T-helper 1 cell treated with Interleukin-12 subunit alpha and Interleukin-12 subunit beta and Interleukin-4 antibody, amounts not matched to agents 30 ng/mL and 1 ng/mL, for 36 hours (primary cell): Measurements from ENCODE around the gene MYO3B. TPM values are rescaled to one million over a fixed set of nuclear protein-coding genes. Genes with fewer than 3 reads are reported as not detected.
"Not testable (repeated sequence)": the region's sequence is repeated elsewhere in the genome, so short reads cannot be mapped to it uniquely, and the experiment has no call there.

Experiments
- intact Hi-C: fragments of 100-400 bp; cut with micrococcal nuclease; formaldehyde crosslinking; loops from one replicate; pipeline ENCODE4 v1.15.1; 2024
- total RNA-seq: library from RNA; stranded (reverse); gene quantifications from 2 replicates; pipeline ENCODE4 v1.2.3, GENCODE V29; 2022

Gene MYO3B
- total RNA-seq, 1 donor from 2014 or later: 0.78 TPM

DNA sequence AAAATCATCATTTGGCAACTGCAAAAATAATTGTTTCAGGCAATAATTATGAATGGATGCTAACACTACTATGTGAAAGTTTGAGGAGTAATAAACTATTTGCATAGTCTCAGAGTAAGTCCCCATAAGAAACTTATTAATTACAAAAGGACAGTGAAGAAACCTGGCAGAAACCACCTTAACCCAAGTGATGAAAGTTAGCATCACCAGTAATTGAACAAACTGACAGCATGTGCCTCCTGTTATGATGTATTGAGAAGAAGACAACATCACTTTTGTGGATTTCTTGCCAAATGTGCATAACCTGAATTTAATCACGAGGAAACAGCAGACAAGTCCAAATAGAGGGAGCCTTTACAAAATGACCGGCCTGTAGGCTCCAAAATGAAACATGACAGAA lies 353.9 kb downstream of the MYO3B start:
- intact Hi-C loops: no loop called here

DNA sequence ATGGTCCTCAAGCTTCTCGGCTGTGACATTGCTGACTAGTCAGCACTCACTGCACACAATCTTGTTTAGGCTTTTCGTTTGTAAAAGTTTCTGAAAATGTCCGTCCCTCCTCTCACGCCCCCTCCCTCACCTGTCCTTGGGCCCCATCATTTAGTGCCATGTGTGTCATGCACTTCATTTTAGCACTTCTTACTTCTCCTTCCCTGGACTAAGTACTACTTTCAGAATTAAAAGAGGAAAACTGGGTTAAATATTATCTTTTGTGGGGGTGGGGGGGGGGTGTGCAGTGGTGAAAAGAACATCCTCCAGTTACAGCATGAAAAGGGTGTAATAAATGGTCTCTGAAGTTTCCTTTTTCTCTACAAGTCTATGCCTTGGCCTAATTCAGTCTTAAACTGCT lies 355.2 kb downstream of the MYO3B start:
- intact Hi-C loops: no loop called here

DNA sequence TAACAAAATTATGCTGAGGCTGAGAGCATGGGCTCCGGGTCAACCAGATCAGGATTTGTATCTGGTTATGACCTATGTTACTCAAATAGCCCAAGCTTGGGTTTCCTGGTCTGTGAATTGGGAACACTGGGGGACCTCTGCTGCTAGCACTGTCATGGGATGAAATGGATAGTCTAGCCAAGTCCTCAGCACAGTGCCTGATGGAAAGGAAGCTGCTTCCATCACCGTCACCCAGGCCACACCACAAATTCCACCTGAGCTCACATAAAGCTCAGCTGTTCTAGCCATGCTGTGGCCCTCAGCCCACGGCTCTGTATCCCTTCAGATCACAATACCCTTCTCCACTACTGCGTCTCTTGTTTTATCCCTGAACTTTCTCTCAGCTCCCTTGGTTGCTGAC lies 357.6 kb downstream of the MYO3B start:
- intact Hi-C loops: no loop called here

DNA sequence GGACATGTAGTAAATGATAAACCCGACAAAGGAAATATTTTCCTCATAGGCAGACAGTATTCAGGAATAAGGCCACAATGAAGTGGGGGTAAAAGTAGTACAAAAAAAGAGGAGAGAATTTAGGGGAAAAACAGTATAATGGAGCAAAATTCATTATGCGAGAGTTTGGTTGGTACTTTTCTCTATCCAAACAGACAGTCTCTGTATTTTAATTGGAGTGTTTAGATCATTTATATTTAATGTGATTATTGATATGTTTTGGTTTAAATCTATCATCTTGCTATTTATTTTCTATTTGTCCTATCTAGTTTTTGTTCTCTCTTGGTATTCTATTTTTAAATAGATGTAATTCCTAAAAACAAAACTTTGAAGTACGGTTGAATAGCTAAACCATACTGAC lies 366.9 kb downstream of the MYO3B start:
- intact Hi-C loops: no loop called here

DNA sequence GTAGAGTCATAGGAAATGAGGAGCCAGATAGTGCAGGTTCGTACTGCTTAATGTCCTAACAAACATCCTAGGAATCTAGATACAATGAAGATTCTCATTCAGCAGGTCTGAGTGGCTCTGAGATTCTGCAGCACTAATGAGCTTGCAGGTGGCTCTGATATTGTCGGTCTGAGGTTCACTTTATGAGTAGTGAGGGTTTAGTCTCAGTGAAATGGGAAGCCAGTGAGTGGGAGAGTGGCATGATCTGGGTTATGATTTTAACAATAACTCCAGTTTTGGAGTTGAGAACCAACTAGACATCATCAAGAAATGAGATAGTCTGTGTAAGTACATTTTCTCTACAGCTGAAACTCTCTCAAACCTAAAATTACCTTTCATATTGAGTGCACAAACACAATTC lies 370.4 kb downstream of the MYO3B start:
- intact Hi-C loops: no loop called here

DNA sequence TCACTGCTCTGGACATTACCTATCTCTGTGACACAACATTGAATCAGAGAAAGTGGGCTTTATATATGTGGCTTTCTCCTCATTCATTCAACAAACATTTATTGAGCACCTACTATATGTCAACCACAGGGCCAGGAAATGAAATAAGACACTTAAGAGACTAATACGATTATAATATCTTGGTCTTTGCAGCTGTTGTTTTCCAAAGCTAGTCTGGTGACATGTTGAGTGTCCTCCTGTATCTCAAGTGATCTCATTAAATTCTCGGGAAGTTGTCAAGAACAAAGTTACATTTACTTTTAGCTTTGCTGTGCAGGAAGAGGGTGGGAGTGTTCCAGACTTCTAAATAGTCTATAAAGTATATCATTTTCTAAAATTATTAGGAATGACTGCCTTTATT lies 372.6 kb downstream of the MYO3B start:
- intact Hi-C loops: no loop called here

DNA sequence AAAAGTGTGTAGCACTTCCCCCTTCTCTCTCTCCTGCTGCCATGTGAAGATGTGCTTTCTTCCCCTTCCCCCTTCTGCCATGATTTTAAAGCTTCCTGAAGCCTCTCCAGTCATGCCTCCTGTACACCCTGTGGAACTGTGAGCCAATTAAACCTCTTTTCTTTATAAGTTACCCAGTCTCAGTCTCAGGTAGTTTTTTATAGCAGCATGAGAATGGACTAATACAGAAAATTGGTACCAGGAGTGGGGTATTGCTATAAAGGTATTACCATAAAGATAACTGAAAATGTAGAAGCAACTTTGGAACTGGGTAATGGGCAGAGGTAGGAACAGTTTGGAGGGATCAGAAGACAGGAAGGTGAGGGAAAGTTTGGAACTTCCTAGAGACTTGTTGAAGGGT lies 374.0 kb downstream of the MYO3B start:
- intact Hi-C loops: not testable (repeated sequence)

DNA sequence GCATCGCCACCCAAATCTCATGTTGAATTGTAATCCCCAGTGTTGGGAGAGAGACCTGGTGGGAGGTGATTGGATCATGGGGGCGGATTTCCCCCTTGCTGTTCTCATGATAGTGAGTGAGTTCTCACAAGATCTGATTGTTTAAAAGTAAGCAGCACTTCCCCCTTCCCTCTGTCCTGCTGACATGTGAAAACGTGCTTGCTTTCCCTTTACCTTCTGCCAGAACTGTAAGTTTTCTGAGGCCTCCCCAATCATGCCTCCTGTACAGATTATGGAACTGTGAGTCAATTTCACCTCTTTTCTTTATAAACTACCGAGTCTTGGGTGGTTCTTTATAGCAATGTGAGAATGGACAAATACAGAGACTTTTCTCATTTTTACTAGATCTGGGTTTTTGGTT lies 375.8 kb downstream of the MYO3B start:
- intact Hi-C loops: no loop called here

DNA sequence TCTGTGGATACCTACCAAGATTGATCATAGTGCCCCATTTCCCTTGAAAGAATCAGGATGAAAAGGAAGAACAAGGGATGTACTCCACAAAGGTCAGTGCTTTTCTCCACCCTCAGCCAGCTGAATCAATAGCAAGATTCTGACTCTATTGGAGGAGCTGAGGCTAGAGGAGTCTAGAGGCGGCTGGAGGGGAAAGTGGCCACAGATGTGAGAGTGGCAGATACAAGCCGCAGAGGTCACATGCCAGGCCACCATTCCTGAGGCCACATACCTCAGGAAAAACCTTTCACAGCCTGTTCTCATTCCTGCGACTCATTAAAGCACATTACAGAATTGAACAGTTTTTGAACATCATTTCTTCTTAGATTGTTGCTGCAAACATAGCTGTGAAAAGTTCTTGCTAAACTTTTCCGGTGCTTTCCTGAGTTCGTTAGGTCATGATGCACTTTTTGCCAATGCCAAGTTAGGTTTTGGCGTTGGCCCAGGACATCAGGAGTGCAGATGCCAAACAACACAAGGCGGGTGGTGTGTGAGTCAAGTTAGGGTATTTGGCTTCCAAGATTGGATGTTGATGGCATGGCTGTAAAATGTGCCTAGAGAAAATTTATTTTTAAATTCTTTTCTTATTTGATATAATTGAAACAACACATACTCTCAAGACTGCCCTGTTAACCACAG lies 376.5 kb downstream of the MYO3B start:
- intact Hi-C loops: no loop called here

DNA sequence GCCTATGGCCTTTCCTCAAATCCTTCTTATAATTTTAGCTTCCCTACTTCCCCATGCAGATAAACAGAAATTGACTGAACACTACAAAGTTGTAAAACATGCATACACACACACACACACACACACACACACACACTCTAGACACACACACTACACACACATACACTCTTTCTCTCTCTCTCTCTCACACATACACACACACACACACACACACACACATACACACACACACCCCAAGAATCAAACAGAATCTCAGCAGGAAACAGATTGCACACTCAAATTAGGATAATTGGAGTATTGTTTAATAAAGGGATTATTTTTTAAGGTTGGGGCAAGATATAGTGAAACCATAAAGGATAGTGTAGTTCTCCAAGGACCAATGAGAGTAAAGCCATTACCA lies 385.0 kb downstream of the MYO3B start:
- intact Hi-C loops: no loop called here

DNA sequence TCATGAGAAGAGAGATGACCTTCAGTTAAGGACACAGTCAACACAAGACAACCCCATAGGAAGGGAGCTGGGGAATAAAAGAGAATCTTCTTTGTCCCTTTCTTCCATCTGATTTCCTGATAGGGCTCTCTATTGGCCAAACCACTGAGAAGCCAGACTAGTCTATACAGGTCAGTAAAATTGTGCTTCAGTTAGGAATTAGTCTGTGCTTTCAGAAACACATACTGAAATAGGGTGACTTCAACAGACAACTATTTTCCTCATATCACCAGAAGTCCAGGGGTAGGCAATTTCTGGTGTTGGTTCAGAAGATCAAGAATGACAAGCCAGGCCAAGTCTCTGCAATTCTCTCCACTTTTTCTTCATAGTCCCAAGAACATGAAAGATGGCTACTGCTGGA lies 385.5 kb downstream of the MYO3B start:
- intact Hi-C loops: no loop called here

DNA sequence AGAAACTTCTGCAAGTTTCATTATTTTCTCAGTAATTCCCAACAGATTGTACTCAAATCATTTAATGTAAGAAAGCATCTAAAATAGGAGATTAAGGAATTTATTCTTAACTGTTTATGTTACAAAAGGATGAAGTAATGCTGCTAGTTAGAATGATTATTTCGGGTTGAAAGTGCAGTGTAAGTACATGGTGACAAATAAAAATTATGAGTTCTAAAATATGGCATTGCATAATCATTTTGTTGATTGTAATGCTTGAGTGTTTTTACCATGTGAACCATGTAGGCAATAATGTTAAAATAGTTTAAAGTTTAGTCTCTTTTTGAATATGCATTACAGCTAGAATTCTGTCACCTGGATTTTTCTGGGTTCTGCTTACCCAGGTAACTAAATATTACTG lies 388.2 kb downstream of the MYO3B start:
- intact Hi-C loops: no loop called here

DNA sequence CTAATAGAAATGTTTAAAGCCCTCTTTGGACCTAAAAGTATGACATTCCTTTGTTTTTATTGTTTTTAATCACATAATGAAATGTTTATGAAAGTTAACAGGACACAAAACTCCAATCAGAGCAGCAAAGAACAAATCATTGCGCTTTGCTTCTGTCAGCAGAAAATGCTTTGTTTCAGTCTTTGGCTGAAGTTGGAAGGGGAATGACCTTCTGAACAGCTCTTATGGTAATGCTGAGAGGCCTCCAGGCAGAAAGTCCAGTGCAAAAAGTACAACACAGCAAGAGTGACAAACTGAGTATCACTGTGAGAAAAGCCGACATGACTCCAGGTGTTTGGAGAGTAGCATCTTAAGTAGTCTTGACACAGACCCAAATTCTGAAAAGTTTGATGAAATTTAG lies 389.5 kb downstream of the MYO3B start:
- intact Hi-C loops: no loop called here

DNA sequence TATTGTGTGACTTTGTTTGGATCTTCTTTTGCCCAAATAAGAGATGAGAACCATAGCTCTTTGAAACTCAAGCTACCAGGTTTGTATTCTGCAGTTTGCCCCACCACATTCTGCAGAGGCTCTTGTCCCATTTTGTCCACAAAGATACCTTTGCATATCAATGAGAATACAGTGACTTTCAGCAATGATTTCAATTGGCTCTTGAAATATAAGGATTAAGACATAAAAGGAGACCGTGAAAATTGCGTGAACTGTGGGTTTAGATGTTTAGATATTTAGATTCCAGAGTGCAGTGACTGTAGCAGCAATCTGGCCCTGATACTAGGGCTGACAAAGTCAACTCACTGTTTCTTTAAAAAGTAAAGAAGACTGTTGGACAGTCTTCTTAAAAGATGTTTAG lies 390.6 kb downstream of the MYO3B start:
- intact Hi-C loops: no loop called here

DNA sequence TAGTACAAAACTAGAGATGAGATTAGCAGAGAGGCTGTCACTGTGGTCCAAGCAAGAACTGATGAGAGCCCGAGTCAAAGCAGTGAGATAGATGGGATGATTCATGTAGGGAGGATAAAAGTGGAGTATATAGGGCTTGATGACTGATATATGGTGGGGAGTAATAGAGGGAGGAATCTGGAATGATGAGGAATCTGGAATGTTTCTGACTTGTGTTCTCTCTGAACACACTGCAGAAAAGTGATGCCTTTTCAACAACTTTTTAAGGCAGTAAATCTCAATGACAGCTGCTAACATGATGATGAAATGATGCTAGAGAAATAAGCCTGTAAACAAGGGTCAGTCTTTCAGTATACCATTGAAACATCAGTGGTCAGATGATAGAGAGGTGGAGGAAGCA lies 393.7 kb downstream of the MYO3B start:
- intact Hi-C loops: no loop called here

DNA sequence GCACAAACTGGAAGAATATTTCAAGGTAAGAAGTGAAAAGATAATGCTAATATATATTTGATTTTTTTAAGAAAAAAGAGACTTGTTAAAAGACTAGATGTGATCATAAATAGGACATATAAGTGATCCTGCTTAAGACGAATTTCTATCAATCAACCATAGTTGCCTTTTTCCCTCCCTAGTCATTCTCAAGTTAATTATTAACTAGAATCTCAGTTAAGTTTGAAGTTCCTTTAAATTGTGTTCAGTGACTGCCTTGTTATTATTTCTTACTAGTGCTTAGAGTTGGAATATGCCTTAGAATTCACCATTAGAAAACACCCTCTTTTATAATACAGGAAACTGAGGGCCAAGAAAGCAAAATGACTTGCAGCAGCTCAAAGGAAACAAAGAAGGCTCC lies 395.7 kb downstream of the MYO3B start:
- intact Hi-C loops: no loop called here

DNA sequence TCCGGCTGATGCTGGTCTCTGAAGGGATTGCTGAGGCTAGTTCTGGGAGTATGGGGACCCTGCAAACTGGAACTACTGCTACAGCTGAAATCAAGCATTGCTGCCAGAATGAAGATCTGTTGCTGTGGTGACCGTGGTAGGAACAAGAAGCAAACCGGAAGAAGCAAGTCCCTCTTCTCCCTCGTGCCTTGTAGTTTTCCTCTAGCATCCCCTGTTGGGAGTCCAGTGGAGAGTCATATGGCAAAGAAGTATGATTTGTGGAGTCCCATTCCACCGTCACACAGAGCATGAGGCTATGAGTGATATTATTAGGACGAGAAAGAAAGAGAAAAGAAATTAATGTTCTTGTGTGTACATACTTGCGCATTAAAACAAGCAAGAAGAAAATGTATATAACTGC lies 398.3 kb downstream of the MYO3B start:
- intact Hi-C loops: no loop called here

DNA sequence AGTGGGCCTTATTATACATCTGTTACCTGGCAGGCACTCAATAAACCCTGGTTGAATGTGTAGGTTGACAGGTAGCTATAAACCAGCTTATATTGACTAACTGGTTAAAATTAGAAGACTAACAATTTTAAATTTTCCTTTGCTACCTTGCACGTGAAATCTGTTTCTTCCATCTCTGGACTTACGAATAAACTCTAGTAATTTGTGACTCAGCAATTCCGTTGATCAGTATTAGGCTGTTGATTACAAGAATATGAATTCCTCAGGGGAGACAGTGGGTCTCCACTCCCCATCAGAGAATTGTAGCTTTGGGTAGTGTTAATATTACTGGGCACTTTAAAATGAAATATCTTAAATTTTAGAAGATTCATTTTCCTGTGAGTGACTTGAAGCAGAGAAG lies 399.4 kb downstream of the MYO3B start:
- intact Hi-C loops: no loop called here

DNA sequence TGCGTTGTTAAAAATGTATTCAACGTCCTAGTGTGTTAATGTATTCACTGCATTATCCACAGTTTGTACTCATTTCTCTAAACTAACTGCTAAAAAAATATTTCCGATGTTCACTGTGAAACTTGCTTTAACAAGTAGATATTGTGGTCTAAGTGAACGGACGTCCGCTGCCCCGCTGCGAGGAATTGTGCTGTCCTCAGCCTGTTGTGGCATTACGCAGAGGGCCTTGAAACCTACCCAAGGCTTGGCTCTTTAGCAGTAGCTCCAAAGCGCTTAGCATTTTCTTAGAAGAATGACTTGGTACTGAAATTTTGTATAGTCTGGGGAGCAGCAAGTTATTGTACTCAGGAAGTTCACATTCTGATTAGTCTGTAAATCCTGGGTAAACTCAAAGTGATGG lies 400.7 kb downstream of the MYO3B start:
- intact Hi-C loops: no loop called here

DNA sequence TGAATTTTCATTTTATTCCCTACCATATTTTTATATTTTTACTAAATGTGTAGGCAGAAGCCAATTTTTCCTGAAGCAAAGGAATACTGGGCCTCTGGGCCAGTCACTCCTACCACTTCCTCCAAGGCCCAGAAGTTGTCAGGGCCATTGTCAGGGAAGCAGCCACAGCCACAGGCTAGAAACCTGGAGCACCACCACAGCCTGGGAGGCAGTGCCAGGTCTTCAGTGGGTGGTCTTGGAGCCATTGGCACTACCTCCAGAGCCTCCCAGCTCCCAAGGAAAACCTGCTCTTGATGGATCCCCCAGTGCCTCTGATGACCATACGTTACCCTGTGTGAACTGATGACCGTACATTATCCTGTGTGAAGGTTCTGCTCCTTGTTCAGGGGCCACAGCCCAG lies 401.6 kb downstream of the MYO3B start:
- intact Hi-C loops: no loop called here

DNA sequence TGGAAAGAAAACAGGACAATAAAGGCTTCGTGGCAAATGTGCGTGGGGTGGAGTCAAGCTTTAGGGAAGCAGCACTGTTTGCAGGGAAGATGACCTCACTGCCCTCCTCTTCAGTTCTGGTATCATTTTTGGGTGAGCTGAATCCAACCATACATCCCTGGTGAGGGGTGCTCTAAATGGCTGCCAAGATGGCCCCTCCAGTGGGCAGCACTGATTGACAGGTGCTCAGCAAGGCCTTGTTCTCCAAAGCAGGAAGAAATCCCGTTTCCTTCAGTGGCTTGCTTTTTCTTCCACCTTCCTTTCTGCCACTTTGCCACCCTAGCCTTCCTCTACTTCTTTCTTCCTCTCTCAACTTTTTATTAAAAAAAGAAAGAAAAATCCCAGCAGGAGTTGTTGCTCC lies 404.4 kb downstream of the MYO3B start:
- intact Hi-C loops: no loop called here

DNA sequence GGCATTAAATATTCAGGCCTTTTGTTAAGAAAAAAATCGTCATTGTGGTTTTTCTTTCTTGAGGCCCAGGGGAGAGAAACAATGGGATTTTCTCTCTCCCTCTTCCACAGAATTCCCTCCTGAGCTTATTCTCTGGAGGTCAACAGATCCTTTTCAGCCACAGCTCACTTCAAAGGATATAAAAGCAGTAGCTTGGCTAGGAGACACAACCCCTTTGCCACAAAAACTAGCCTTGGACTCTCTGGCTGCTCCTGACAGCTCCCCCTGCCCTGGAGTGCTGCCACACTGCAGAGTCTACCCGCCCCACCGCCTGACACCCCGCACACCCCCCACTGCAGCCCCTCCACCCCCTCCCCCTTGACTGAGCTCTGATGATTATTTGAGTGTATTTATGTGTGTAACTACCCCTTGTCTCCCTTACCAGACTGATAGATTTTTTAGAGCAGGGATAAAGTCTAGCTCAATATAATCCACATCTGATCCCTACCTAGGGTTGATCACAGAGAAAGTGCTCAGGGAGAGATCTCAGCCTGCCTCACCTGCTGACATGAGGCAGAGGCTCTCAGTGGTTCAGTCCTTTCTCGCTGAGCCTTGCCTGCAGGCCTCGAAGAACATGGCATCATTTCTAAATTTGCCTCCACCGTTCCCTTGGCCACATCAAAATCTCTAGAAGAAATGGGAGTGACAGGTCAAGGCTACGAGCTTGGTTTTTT lies 405.0 kb downstream of the MYO3B start:
- intact Hi-C loops: no loop called here

DNA sequence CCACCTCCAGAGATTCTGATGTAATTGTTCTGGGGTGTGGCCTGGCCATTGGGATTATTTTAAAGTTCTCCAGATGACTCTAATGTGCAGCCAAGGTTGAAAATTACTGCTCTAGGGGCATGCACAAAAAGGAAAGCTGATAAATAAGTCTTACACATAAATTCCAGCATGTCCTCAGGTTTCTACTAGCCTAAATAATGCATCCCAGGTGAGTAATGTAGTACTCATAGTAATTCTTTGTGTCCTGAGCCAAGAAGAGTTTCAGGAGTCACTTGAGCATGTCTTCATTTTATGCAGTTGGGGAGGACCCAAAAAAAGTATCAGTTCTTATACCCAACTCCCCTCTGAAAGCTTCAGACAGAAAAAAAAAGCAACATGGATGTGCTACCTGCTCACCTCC lies 407.1 kb downstream of the MYO3B start:
- intact Hi-C loops: no loop called here
